Upper lobe of right lung (tissue), 1 donor: ENCODE results near the gene CHTF8. TPM values are rescaled to one million over a fixed set of nuclear protein-coding genes. Genes with fewer than 3 reads are reported as not detected.

Source experiments
- ATAC-seq: fragments of 200-7000 bp; cut with Tn5 transposase; one replicate; pipeline ENCODE4 v1.9.1; 2020; ENCODE audit warnings: mild to moderate bottlenecking, moderate library complexity
- DNase-seq: peaks from one replicate; pipeline ENCODE4 v3.0.0-alpha.2; 2020
- H3K27ac ChIP-seq: fragments of 200-600 bp; one replicate; pipeline ENCODE4 v1.8.0; 2022
- H3K27me3 ChIP-seq: fragments of 200-600 bp; one replicate; pipeline ENCODE4 v1.8.0; 2022; ENCODE audit warnings: mild to moderate bottlenecking
- H3K36me3 ChIP-seq: fragments of 200-600 bp; one replicate; pipeline ENCODE4 v1.8.0; 2022
- H3K4me1 ChIP-seq: fragments of 200-600 bp; one replicate; pipeline ENCODE4 v1.8.0; 2022
- H3K4me3 ChIP-seq: fragments of 200-600 bp; one replicate; pipeline ENCODE4 v1.8.0; 2022; ENCODE audit warnings: mild to moderate bottlenecking
- H3K9me3 ChIP-seq: fragments of 200-600 bp; one replicate; pipeline ENCODE4 v1.8.0; 2022
- intact Hi-C: fragments of 100-400 bp; cut with DNase I; formaldehyde crosslinking; loops from one replicate; pipeline ENCODE4 v1.11.0; 2022
- long read RNA-seq: library from polyadenylated mRNA; unstranded; transcript quantifications from one replicate; pipeline ENCODE4 v2.0.0, GENCODE V29; 2021
- total RNA-seq: library from RNA; stranded (reverse); fragmentation: NEBNext Ultra II Directional; extraction: Animal tissue kit (Norgen Biotek cat#: 25700); gene quantifications from one replicate; pipeline ENCODE4 v1.2.1, GENCODE V29; 2021
- TF ChIP-seq, protein P1 (sequence below): fragments of 200-600 bp; IDR thresholded peaks from one replicate; pipeline ENCODE4 v1.8.0; 2022; ENCODE audit warnings: antibody characterized with exemption
- donor health status: DM: no; HTN: yes; CAD: no; lungs with severe emphysema.

CHTF8 gene, protein sequence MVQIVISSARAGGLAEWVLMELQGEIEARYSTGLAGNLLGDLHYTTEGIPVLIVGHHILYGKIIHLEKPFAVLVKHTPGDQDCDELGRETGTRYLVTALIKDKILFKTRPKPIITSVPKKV
- 97.3 TPM for total RNA-seq
- long read RNA-seq, transcript CHTF8-205 (3 exons, 856 nt), result minor isoform, 28 of 149 reads
- long read RNA-seq, transcript CHTF8-202 (4 exons, 1,073 nt), result minor isoform, 5 of 149 reads
- long read RNA-seq, transcript CHTF8-201 (1 exons, 2,561 nt), result minor isoform, 11 of 149 reads
- long read RNA-seq, transcript CHTF8-203 (4 exons, 2,903 nt), result major isoform, 83 of 149 reads
- long read RNA-seq, partial matches to known transcripts, result 6 of 149 reads
- long read RNA-seq, other reads (novel, unspliced or antisense), result 6 of 149 reads

DNA sequence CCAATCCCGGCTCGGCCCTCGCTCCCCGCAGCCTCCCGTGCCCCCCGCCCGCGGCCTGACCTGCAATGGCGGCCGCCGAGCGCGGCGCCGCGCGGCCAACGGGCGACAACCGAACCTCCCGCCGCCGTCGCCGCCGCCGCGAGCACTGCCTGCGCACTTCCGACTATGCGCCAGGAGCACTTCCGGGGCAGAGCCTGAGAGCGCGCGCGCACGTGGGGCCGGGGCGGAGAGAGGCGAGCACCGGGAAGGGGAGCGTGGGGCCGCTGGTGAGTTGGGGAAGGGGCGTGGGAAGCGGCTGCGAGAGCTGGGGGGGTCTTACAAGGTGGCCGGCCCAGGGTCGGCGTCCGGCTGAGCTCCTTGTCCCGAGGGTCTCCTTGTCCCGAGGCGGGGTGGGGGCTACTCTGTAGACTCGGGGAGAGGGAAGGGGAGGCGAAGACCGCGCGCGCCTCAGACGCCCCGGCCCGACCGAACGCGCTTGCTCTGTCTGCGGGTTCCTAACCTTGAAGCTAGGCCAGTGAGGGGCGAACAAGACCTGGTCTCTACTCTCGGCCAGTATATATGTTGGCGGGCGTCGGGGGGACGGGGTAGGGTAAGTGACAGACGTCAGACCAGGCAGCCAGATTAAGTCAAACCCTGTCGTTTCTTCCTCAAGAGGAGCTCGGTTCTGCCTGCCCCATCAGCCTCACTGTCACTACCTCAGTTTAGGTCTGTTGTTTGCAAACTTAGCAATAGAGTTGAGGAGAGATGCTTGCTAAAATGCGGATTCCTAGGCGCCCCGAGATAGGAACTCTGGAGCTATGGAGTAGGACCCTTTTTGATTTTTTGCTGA lies at the start of gene CHTF8, which contains the start of gene UTP4:
Gene CHTF8, minus strand, starts transcription at position 165 of the 829 bp plus-strand sequence. CDS start 11,130 bp downstream, outside the sequence.
Gene UTP4, plus strand, starts transcription at position 226 of the 829 bp plus-strand sequence. CDS start 811 bp downstream, outside the sequence.
- intact Hi-C loops, result loop anchor here (10.0 kb wide), 1 partner anchor 888 kb away; the partner anchor contains the start of gene PLA2G15
- Histone ChIP-seq H3K36me3 (peaks cover 26% of the 10 kb centered on the region), H3K9me3 (no peaks in the 10 kb centered on the region), H3K27ac (peak within 1 kb of the TSS; percentile 89), H3K4me1 (peaks cover 20% of the 10 kb centered on the region), H3K4me3 (peak within 1 kb of the TSS; percentile 87), H3K27me3 (no peaks in the 10 kb centered on the region)
- peak; percentile 95 for DNase-seq
- ATAC-seq, result peak; percentile 96
- TF ChIP-seq, protein P1, sequence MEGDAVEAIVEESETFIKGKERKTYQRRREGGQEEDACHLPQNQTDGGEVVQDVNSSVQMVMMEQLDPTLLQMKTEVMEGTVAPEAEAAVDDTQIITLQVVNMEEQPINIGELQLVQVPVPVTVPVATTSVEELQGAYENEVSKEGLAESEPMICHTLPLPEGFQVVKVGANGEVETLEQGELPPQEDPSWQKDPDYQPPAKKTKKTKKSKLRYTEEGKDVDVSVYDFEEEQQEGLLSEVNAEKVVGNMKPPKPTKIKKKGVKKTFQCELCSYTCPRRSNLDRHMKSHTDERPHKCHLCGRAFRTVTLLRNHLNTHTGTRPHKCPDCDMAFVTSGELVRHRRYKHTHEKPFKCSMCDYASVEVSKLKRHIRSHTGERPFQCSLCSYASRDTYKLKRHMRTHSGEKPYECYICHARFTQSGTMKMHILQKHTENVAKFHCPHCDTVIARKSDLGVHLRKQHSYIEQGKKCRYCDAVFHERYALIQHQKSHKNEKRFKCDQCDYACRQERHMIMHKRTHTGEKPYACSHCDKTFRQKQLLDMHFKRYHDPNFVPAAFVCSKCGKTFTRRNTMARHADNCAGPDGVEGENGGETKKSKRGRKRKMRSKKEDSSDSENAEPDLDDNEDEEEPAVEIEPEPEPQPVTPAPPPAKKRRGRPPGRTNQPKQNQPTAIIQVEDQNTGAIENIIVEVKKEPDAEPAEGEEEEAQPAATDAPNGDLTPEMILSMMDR, result no peak

DNA sequence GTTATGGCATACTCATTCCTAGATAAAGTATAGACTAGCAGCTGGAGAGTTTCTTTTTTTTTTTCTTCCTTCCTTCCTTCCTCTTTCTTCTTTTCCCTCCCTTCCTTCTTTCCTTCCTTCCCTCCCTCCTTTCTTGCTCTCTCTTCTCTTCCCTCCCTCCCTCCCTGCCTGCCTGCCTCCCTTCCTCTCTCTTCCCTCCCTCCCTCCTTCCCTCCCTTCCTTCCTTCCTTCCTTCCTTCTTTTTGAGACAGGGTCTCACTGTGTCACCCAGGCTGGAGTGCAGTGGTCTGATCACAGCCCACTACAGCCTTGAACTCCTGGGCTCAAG lies 47.6 kb upstream of the CHTF8 start:
- intact Hi-C loops, result no loop called here
- Histone ChIP-seq H3K4me3 (no peak overlapping the region), H3K9me3 (no peaks in the 10 kb centered on the region), H3K36me3 (no peaks in the 10 kb centered on the region), H3K27me3 (no peaks in the 10 kb centered on the region), H3K27ac (no peak overlapping the region), H3K4me1 (peaks cover 12% of the 10 kb centered on the region)
- DNase-seq, result no peak
- TF ChIP-seq, protein P1, result no peak
- ATAC-seq, result no peak

DNA sequence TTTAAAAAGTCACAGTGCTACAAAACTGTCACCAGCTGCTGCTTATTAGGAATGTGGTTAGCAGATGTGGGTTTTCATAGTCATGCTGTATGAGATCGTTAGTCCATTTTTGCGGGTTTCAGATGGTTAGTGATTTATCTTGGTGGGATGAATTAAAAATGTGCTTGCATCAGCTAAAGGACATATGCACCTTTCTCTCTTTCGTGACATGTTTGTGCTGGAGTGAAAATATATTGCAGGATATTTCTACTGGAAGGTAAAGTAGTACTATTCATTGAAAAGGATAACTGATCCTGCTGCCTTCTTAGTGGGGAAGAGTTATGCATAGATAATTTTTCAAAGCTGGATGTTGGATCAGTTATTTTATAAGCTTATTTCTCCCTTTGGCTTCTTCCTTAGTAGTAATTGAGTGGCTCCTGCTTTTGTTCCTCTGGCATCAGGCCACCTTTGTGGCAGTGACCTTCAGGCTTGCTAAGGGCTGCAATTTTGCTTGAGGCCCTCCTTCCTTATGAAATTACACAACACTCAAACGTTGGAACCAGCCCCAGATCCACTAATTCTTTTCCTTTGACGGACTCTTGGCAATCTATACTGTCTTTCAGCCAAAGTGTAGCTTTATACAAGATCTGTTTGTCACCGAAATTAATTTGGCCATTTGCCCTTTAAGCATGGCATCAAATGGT lies 47.1 kb upstream of the CHTF8 start:
- no peak for DNase-seq
- no peaks in the 10 kb centered on the region for H3K27me3 ChIP-seq
- ATAC-seq, result peak; percentile 86
- no peaks in the 10 kb centered on the region for H3K9me3 ChIP-seq
- H3K27ac ChIP-seq, result peak overlapping the region; percentile 45
- no peaks in the 10 kb centered on the region for H3K36me3 ChIP-seq
- intact Hi-C loops, result no loop called here
- peaks cover 14% of the 10 kb centered on the region for H3K4me1 ChIP-seq
- TF ChIP-seq, protein P1, result no peak
- H3K4me3 ChIP-seq, result no peak overlapping the region

DNA sequence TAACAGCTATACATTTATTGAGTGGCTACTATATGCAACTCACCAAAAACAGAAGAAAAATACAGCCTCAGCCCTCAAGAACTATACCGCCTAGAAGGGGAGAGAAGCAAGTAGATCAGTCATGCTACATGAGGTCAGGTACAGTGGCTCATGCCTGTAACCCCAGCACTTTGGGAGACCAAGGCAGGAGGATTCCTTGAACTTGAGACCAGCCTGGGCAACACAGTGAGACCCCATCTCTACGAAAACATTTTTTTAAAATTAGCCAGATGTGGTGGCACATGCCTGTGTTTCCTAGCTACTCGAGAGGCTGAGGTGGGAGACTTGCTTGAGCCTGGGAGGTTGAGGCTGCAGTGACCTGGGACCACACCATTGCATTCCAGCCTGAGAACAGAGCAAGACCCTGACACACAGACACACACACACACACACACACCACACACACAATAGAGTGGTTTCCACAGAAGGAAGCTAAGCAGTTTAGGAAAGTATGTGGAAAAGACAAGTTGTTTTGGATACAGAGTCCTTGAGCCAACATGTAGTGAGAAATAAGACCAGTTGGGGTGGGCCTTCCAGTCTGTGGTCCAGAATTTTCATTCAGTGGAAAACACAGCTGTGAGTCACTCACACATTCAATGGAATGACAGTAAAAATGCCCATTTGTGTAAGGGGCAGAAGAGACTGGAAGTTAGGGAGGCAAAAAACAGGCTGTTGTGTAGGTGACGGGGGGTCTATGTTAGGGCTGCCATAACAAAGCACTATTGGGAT lies 43.8 kb upstream of the CHTF8 start:
- no peak overlapping the region for H3K4me3 ChIP-seq
- H3K36me3 ChIP-seq, result no peaks in the 10 kb centered on the region
- intact Hi-C loops, result no loop called here
- TF ChIP-seq, protein P1, result no peak
- H3K4me1 ChIP-seq, result peaks cover 31% of the 10 kb centered on the region
- no peaks in the 10 kb centered on the region for H3K9me3 ChIP-seq
- DNase-seq, result no peak
- no peaks in the 10 kb centered on the region for H3K27me3 ChIP-seq
- ATAC-seq, result no peak
- peak overlapping the region; percentile 8 for H3K27ac ChIP-seq
